SK-N-SH treated with all-trans-retinoic acid at 6 μM for 48 hours (cell line): ENCODE measurements around the gene GPER1.

Source experiments
- ATAC-seq: fragments of 200-7000 bp; cut with Tn5 transposase; 3 replicates; pipeline ENCODE4 v1.9.1; 2020; ENCODE audit warnings: mild to moderate bottlenecking, moderate library complexity
- CREB5 ChIP-seq: fragments of 250-450 bp; sonication (Bioruptor Pico); IDR thresholded peaks from 2 replicates; pipeline ENCODE4 v1.5.1; 2020; ENCODE audit warnings: low read depth, mild to moderate bottlenecking, moderate library complexity
- CSDC2 ChIP-seq: fragments of 250-450 bp; sonication (Bioruptor Pico); IDR thresholded peaks from 2 replicates; pipeline ENCODE4 v1.5.0; 2020; ENCODE audit warnings: mild to moderate bottlenecking, moderate library complexity
- ESRRG ChIP-seq: fragments of 250-450 bp; sonication (Bioruptor Pico); IDR thresholded peaks from 2 replicates; pipeline ENCODE4 v1.6.1; 2021; ENCODE audit warnings: mild to moderate bottlenecking
- GLIS3 ChIP-seq: fragments of 250-450 bp; sonication (Bioruptor Pico); IDR thresholded peaks from 2 replicates; pipeline ENCODE4 v1.5.0; 2020; ENCODE audit warnings: mild to moderate bottlenecking, moderate library complexity
- ISL1 ChIP-seq: fragments of 250-450 bp; sonication (Bioruptor Pico); IDR thresholded peaks from 2 replicates; pipeline ENCODE4 v2.1.2; 2022; ENCODE audit warnings: mild to moderate bottlenecking, moderate library complexity
- OSR1 ChIP-seq: fragments of 250-450 bp; sonication (Bioruptor Pico); IDR thresholded peaks from 2 replicates; pipeline ENCODE4 v1.8.0; 2022; ENCODE audit warnings: moderate library complexity, mild to moderate bottlenecking, inconsistent platforms
- PPARA ChIP-seq: fragments of 250-450 bp; sonication (Bioruptor Pico); IDR thresholded peaks from 2 replicates; pipeline ENCODE4 v1.5.0; 2020; ENCODE audit warnings: mild to moderate bottlenecking, borderline replicate concordance
- RARB ChIP-seq: fragments of 250-450 bp; sonication (Bioruptor Pico); IDR thresholded peaks from 2 replicates; pipeline ENCODE4 v1.8.0; 2021; ENCODE audit warnings: mild to moderate bottlenecking, moderate library complexity
- TOX ChIP-seq: fragments of 250-450 bp; sonication (Bioruptor Pico); IDR thresholded peaks from 2 replicates; pipeline ENCODE4 v1.8.0; 2021; ENCODE audit warnings: mild to moderate bottlenecking, moderate library complexity, borderline replicate concordance
- ZC3H10 ChIP-seq: fragments of 250-450 bp; sonication (Bioruptor Pico); IDR thresholded peaks from 2 replicates; pipeline ENCODE4 v1.5.1; 2021; ENCODE audit warnings: mild to moderate bottlenecking, moderate library complexity
- ZFP3 ChIP-seq: fragments of 250-450 bp; sonication (Bioruptor Pico); IDR thresholded peaks from 2 replicates; pipeline ENCODE4 v1.5.0; 2020; ENCODE audit warnings: mild to moderate bottlenecking, moderate library complexity
- ZNF565 ChIP-seq: fragments of 450-650 bp; formaldehyde crosslinking; conservative IDR thresholded peaks from 2 replicates; pipeline ENCODE4 v1.5.0; 2020; ENCODE audit warnings: low read depth, mild to moderate bottlenecking, moderate library complexity
- ZNF70 ChIP-seq: fragments of 450-650 bp; formaldehyde crosslinking; IDR thresholded peaks from 2 replicates; pipeline ENCODE4 v1.5.0; 2020; ENCODE audit warnings: mild to moderate bottlenecking, moderate library complexity
- ZNF8 ChIP-seq: fragments of 450-650 bp; formaldehyde crosslinking; IDR thresholded peaks from 2 replicates; pipeline ENCODE4 v1.5.0; 2020; ENCODE audit warnings: mild to moderate bottlenecking, moderate library complexity
- TF ChIP-seq, protein P1 (sequence below): fragments of 250-450 bp; sonication (Bioruptor Pico); IDR thresholded peaks from 2 replicates; pipeline ENCODE4 v1.5.1; 2021; ENCODE audit warnings: mild to moderate bottlenecking, moderate library complexity
- TF ChIP-seq, protein P2 (sequence below): fragments of 250-450 bp; sonication (Bioruptor Pico); IDR thresholded peaks from 2 replicates; pipeline ENCODE4 v1.5.0; 2020; ENCODE audit warnings: mild to moderate bottlenecking, moderate library complexity
- TF ChIP-seq, protein P3 (sequence below): fragments of 250-450 bp; sonication (Bioruptor Pico); IDR thresholded peaks from 2 replicates; pipeline ENCODE4 v1.8.0; 2020; ENCODE audit warnings: mild to moderate bottlenecking, moderate library complexity, borderline replicate concordance

Gene GPER1

GRCh38 chr7:1136841-1137516 lies 49.1 kb downstream of the GPER1 start:
- no peak for TF ChIP-seq GLIS3 (CRISPR knock-in tag)
- TF ChIP-seq CREB5 (CRISPR knock-in tag) = no peak
- TF ChIP-seq, protein P1, sequence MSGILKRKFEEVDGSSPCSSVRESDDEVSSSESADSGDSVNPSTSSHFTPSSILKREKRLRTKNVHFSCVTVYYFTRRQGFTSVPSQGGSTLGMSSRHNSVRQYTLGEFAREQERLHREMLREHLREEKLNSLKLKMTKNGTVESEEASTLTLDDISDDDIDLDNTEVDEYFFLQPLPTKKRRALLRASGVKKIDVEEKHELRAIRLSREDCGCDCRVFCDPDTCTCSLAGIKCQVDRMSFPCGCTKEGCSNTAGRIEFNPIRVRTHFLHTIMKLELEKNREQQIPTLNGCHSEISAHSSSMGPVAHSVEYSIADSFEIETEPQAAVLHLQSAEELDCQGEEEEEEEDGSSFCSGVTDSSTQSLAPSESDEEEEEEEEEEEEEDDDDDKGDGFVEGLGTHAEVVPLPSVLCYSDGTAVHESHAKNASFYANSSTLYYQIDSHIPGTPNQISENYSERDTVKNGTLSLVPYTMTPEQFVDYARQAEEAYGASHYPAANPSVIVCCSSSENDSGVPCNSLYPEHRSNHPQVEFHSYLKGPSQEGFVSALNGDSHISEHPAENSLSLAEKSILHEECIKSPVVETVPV (CRISPR knock-in tag) = no peak
- TF ChIP-seq ZNF8 (CRISPR knock-in tag) = no peak
- no peak for TF ChIP-seq ZNF70 (CRISPR knock-in tag)
- TF ChIP-seq ESRRG = no peak
- no peak for TF ChIP-seq PPARA (CRISPR knock-in tag)
- TF ChIP-seq, protein P2, sequence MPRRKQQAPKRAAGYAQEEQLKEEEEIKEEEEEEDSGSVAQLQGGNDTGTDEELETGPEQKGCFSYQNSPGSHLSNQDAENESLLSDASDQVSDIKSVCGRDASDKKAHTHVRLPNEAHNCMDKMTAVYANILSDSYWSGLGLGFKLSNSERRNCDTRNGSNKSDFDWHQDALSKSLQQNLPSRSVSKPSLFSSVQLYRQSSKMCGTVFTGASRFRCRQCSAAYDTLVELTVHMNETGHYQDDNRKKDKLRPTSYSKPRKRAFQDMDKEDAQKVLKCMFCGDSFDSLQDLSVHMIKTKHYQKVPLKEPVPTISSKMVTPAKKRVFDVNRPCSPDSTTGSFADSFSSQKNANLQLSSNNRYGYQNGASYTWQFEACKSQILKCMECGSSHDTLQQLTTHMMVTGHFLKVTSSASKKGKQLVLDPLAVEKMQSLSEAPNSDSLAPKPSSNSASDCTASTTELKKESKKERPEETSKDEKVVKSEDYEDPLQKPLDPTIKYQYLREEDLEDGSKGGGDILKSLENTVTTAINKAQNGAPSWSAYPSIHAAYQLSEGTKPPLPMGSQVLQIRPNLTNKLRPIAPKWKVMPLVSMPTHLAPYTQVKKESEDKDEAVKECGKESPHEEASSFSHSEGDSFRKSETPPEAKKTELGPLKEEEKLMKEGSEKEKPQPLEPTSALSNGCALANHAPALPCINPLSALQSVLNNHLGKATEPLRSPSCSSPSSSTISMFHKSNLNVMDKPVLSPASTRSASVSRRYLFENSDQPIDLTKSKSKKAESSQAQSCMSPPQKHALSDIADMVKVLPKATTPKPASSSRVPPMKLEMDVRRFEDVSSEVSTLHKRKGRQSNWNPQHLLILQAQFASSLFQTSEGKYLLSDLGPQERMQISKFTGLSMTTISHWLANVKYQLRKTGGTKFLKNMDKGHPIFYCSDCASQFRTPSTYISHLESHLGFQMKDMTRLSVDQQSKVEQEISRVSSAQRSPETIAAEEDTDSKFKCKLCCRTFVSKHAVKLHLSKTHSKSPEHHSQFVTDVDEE = no peak
- no peak for TF ChIP-seq ZFP3
- TF ChIP-seq ZC3H10 (CRISPR knock-in tag) = no peak
- TF ChIP-seq ZNF565 = no peak
- no peak for TF ChIP-seq ISL1 (CRISPR knock-in tag)
- TF ChIP-seq, all 23 proteins: peak for 0
- peak; percentile 13 for ATAC-seq

GRCh38 chr7:1137517-1138167 lies 49.7 kb downstream of the GPER1 start:
- peak; percentile 83 for ATAC-seq
- TF ChIP-seq ZNF565 (no peak), ISL1 (CRISPR knock-in tag) (no peak), OSR1 (CRISPR knock-in tag) (no peak), CSDC2 (CRISPR knock-in tag) (no peak), GLIS3 (CRISPR knock-in tag) (no peak), RARB (CRISPR knock-in tag) (no peak), TOX (CRISPR knock-in tag) (no peak), ESRRG (no peak)
- TF ChIP-seq, protein P1 (CRISPR knock-in tag) = no peak
- TF ChIP-seq, protein P3, sequence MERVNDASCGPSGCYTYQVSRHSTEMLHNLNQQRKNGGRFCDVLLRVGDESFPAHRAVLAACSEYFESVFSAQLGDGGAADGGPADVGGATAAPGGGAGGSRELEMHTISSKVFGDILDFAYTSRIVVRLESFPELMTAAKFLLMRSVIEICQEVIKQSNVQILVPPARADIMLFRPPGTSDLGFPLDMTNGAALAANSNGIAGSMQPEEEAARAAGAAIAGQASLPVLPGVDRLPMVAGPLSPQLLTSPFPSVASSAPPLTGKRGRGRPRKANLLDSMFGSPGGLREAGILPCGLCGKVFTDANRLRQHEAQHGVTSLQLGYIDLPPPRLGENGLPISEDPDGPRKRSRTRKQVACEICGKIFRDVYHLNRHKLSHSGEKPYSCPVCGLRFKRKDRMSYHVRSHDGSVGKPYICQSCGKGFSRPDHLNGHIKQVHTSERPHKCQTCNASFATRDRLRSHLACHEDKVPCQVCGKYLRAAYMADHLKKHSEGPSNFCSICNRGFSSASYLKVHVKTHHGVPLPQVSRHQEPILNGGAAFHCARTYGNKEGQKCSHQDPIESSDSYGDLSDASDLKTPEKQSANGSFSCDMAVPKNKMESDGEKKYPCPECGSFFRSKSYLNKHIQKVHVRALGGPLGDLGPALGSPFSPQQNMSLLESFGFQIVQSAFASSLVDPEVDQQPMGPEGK (CRISPR knock-in tag) = no peak
- TF ChIP-seq, protein P2 = no peak
